ENCODE results near the gene KIF16B. TPM values are rescaled to one million over a fixed set of nuclear protein-coding genes. Genes with fewer than 3 reads are reported as not detected.
"Not testable (repeated sequence)": the region's sequence is repeated elsewhere in the genome, so short reads cannot be mapped to it uniquely, and the experiment has no call there.

The KIF16B gene
- total RNA-seq, 2 experiments from 2014 or later: 5.5 to 5.8 TPM

DNA sequence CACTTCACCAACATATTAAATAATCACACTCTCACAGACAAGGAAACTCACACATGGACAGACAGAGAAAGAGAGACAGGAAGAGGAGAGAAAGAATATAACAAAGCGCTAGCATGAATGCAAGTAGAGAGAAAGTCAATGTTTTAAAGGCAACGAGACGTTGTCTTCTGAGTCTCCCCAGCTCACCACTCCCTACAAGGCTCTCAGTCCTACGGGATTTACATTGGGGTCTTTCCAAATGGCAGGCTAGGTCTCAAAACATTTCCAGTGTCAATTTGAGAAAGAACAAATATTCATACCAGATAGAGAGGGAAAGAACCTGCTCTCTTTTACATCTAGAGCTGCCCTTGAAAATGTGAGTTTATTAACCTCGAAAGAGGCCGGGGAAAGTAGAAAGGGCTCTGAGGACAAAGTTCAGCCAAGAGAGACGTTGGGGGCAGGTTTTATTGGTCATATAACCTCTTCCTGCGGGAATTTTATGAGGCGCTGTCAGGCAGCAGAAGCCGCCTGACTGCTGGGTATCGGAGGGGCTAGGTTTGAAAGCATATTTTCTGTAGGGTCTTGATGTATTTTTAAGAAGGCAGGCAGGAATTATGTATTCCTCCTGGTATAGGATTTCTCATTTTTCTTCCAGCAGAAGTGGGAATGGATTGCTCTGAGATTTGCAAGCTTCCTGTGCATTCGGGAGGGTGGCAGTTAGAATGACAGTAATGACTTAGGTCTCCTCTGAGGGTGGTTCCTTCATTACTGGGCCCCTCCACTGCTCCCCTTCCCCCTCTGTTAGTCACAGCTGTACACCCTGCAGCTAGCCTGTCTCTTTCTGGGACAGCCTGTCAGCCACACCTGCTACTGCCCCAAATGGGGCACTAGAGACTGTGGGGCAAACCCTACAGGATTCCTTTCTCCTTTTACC, 34.4 kb upstream of the KIF16B start:
- no peaks in the 10 kb centered on the region for H3K4me1 Mint-ChIP-seq
- POLR2A ChIA-PET: no interaction called here
- no peak for DNase-seq
- no peak overlapping the region for H3K4me3 Mint-ChIP-seq
- no peak overlapping the region for H3K27ac Mint-ChIP-seq
- no peaks in the 10 kb centered on the region for H3K36me3 Mint-ChIP-seq
- no peak for ATAC-seq (ENCODE audit: low read depth)
- no peaks in the 10 kb centered on the region for H3K9me3 Mint-ChIP-seq
- peaks cover 3% of the 10 kb centered on the region for H3K27me3 Mint-ChIP-seq

GRCh38 chr20:16606468-16607070, 33.3 kb upstream of the KIF16B start:
- Mint-ChIP-seq H3K36me3 (no peaks in the 10 kb centered on the region), H3K27me3 (peaks cover 3% of the 10 kb centered on the region), H3K27ac (no peak overlapping the region), H3K9me3 (no peaks in the 10 kb centered on the region), H3K4me3 (no peak overlapping the region), H3K4me1 (no peaks in the 10 kb centered on the region)
- POLR2A ChIA-PET: no interaction called here
- ATAC-seq (ENCODE audit: low read depth): no peak
- no peak for DNase-seq

GRCh38 chr20:16601047-16601446, 27.8 kb upstream of the KIF16B start:
- no peak overlapping the region for H3K27ac Mint-ChIP-seq
- H3K9me3 Mint-ChIP-seq: no peaks in the 10 kb centered on the region
- POLR2A ChIA-PET: no interaction called here
- no peak overlapping the region for H3K4me3 Mint-ChIP-seq
- DNase-seq: no peak
- H3K36me3 Mint-ChIP-seq: no peaks in the 10 kb centered on the region
- no peak for ATAC-seq (ENCODE audit: low read depth)
- no peaks in the 10 kb centered on the region for H3K4me1 Mint-ChIP-seq
- peaks cover 4% of the 10 kb centered on the region for H3K27me3 Mint-ChIP-seq

GRCh38 chr20:16599257-16599656, 26.0 kb upstream of the KIF16B start:
- no peak for ATAC-seq (ENCODE audit: low read depth)
- H3K4me1 Mint-ChIP-seq: no peaks in the 10 kb centered on the region
- H3K4me3 Mint-ChIP-seq: no peak overlapping the region
- no peaks in the 10 kb centered on the region for H3K36me3 Mint-ChIP-seq
- no peak overlapping the region for H3K27ac Mint-ChIP-seq
- POLR2A ChIA-PET: no interaction called here
- H3K27me3 Mint-ChIP-seq: peaks cover 4% of the 10 kb centered on the region
- DNase-seq: no peak
- H3K9me3 Mint-ChIP-seq: no peaks in the 10 kb centered on the region

GRCh38 chr20:16596991-16597390, 23.7 kb upstream of the KIF16B start:
- no peak overlapping the region for H3K4me3 Mint-ChIP-seq
- H3K27ac Mint-ChIP-seq: no peak overlapping the region
- DNase-seq: no peak
- H3K36me3 Mint-ChIP-seq: no peaks in the 10 kb centered on the region
- H3K4me1 Mint-ChIP-seq: no peaks in the 10 kb centered on the region
- POLR2A ChIA-PET: no interaction called here
- H3K9me3 Mint-ChIP-seq: no peaks in the 10 kb centered on the region
- peaks cover 11% of the 10 kb centered on the region for H3K27me3 Mint-ChIP-seq
- ATAC-seq (ENCODE audit: low read depth): no peak

- H3K36me3 Mint-ChIP-seq; H3K27ac Mint-ChIP-seq; H3K4me1 Mint-ChIP-seq; H3K4me3 Mint-ChIP-seq; DNase-seq; ATAC-seq (ENCODE audit: low read depth); POLR2A ChIA-PET; H3K9me3 Mint-ChIP-seq: not testable (repeated sequence)
- H3K27me3 Mint-ChIP-seq: peaks cover 11% of the 10 kb centered on the region
Observed at GRCh38 chr20:16596404-16596803, 23.2 kb upstream of the KIF16B start.

GRCh38 chr20:16595376-16595775, 22.1 kb upstream of the KIF16B start:
- no peak for DNase-seq
- POLR2A ChIA-PET: no interaction called here
- Mint-ChIP-seq H3K4me1 (no peaks in the 10 kb centered on the region), H3K27me3 (peaks cover 9% of the 10 kb centered on the region), H3K4me3 (no peak overlapping the region), H3K36me3 (no peaks in the 10 kb centered on the region), H3K27ac (no peak overlapping the region), H3K9me3 (no peaks in the 10 kb centered on the region)
- no peak for ATAC-seq (ENCODE audit: low read depth)

- H3K36me3 Mint-ChIP-seq: no peaks in the 10 kb centered on the region
- H3K4me1 Mint-ChIP-seq: no peaks in the 10 kb centered on the region
- ATAC-seq (ENCODE audit: low read depth): no peak
- no peak overlapping the region for H3K4me3 Mint-ChIP-seq
- DNase-seq: no peak
- peaks cover 7% of the 10 kb centered on the region for H3K27me3 Mint-ChIP-seq
- POLR2A ChIA-PET: no interaction called here
- H3K27ac Mint-ChIP-seq: no peak overlapping the region
- no peaks in the 10 kb centered on the region for H3K9me3 Mint-ChIP-seq
Observed at GRCh38 chr20:16590041-16590633, 16.9 kb upstream of the KIF16B start.

- H3K36me3 Mint-ChIP-seq: no peaks in the 10 kb centered on the region
- H3K9me3 Mint-ChIP-seq: no peaks in the 10 kb centered on the region
- ATAC-seq (ENCODE audit: low read depth): no peak
- no peak for DNase-seq
- H3K4me3 Mint-ChIP-seq: no peak overlapping the region
- POLR2A ChIA-PET: no interaction called here
- no peaks in the 10 kb centered on the region for H3K4me1 Mint-ChIP-seq
- peaks cover 7% of the 10 kb centered on the region for H3K27me3 Mint-ChIP-seq
- H3K27ac Mint-ChIP-seq: no peak overlapping the region
Observed at GRCh38 chr20:16589623-16590022, 16.4 kb upstream of the KIF16B start.

- Mint-ChIP-seq H3K36me3 (no peaks in the 10 kb centered on the region), H3K27me3 (peaks cover 3% of the 10 kb centered on the region), H3K4me1 (no peaks in the 10 kb centered on the region), H3K27ac (no peak overlapping the region), H3K9me3 (no peaks in the 10 kb centered on the region), H3K4me3 (no peak overlapping the region)
- POLR2A ChIA-PET: no interaction called here
- no peak for ATAC-seq (ENCODE audit: low read depth)
- DNase-seq: no peak
Observed at GRCh38 chr20:16588241-16588640, 15.0 kb upstream of the KIF16B start.

GRCh38 chr20:16587066-16587465, 13.8 kb upstream of the KIF16B start:
- DNase-seq: no peak
- Mint-ChIP-seq H3K36me3 (no peaks in the 10 kb centered on the region), H3K9me3 (no peaks in the 10 kb centered on the region), H3K4me1 (no peaks in the 10 kb centered on the region), H3K4me3 (no peak overlapping the region), H3K27me3 (no peaks in the 10 kb centered on the region), H3K27ac (no peak overlapping the region)
- POLR2A ChIA-PET: no interaction called here
- no peak for ATAC-seq (ENCODE audit: low read depth)

GRCh38 chr20:16583474-16583873, 10.2 kb upstream of the KIF16B start:
- DNase-seq (no peak), ATAC-seq (ENCODE audit: low read depth) (no peak)
- Mint-ChIP-seq H3K36me3 (no peaks in the 10 kb centered on the region), H3K27me3 (no peaks in the 10 kb centered on the region), H3K27ac (no peak overlapping the region), H3K4me3 (no peak overlapping the region), H3K4me1 (no peaks in the 10 kb centered on the region), H3K9me3 (no peaks in the 10 kb centered on the region)
- POLR2A ChIA-PET: no interaction called here

DNA sequence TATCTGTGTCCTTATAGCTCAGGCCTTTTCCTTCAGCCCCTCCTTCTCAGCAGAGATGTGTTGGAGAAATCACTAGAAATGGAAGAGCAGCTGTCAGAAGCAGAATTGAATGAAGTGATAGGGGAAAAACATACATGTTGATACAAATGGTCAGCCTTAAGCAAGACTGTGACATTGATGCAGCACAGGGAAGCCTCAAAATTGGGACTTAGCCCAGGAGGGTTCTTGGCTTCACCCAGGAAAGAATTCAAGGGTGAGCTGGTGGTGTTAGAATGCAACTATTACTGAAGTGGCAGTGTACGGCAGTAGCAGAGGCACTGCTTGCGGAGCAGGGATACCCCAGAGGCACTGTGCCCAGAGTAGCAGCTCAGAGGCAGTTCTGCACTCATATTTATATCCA, 8.0 kb upstream of the KIF16B start:
- H3K27me3 Mint-ChIP-seq: no peaks in the 10 kb centered on the region
- no peaks in the 10 kb centered on the region for H3K36me3 Mint-ChIP-seq
- DNase-seq: no peak
- H3K9me3 Mint-ChIP-seq: no peaks in the 10 kb centered on the region
- ATAC-seq (ENCODE audit: low read depth): no peak
- no peak overlapping the region for H3K27ac Mint-ChIP-seq
- H3K4me3 Mint-ChIP-seq: no peak overlapping the region
- POLR2A ChIA-PET: no interaction called here
- no peaks in the 10 kb centered on the region for H3K4me1 Mint-ChIP-seq

DNA sequence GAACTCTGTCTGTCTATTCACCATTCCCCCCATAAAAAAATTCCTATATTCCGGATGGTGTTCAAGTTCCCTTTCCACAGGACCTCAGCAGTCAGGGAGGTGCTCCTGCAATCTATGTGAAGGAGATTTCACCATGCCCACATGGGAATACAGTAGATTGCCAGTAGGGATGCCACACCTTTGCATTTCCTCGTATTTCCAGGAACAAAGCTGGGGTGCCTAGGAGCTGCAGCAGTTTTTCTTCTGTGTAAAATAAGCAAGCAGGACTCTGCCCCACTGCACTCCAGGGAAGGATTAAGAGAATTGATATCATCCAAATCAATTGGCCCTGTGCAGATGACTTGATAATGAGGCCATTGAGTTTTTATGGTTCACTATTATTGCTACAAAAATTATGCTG, 7.4 kb upstream of the KIF16B start:
- no peak overlapping the region for H3K27ac Mint-ChIP-seq
- no peaks in the 10 kb centered on the region for H3K9me3 Mint-ChIP-seq
- POLR2A ChIA-PET: no interaction called here
- no peak overlapping the region for H3K4me3 Mint-ChIP-seq
- no peaks in the 10 kb centered on the region for H3K36me3 Mint-ChIP-seq
- DNase-seq: no peak
- no peak for ATAC-seq (ENCODE audit: low read depth)
- H3K4me1 Mint-ChIP-seq: no peaks in the 10 kb centered on the region
- no peaks in the 10 kb centered on the region for H3K27me3 Mint-ChIP-seq

Measured in activated naive CD8-positive, alpha-beta T cell treated with anti-CD3 and anti-CD28 coated beads, Interleukin-2, amount 10 ng/mL, durations not matched to agents 7 days and 5 days (primary cell).